Mesendoderm (in vitro differentiated cells): ENCODE data around the gene HOGA1.

Experiments used
- DNase-seq: peaks from one replicate; pipeline ENCODE4 v3.0.0; 2013
- H2AK5ac ChIP-seq: 2 replicates; pipeline ENCODE4 v1.6.1; 2013; ENCODE audit warnings: low read length, inconsistent platforms
- H2BK120ac ChIP-seq: 2 replicates; pipeline ENCODE4 v1.6.1; 2013; ENCODE audit warnings: low read depth, mild to moderate bottlenecking, low read length, moderate library complexity, mixed read lengths
- H2BK15ac ChIP-seq: replicated peaks from 2 replicates; pipeline ENCODE4 v1.6.1; 2013; ENCODE audit warnings: low read depth, mild to moderate bottlenecking, moderate library complexity
- H2BK5ac ChIP-seq: 2 replicates; pipeline ENCODE4 v1.6.1; 2013; ENCODE audit warnings: low read length, inconsistent platforms
- H3K18ac ChIP-seq: 2 replicates; pipeline ENCODE4 v1.6.1; 2013; ENCODE audit warnings: mild to moderate bottlenecking, low read length, mixed read lengths
- H3K23ac ChIP-seq: one replicate; pipeline ENCODE4 v1.6.1; 2013; ENCODE audit warnings: low read length
- H3K27ac ChIP-seq: 2 replicates; pipeline ENCODE4 v1.5.1; 2013; ENCODE audit warnings: low read depth, mild to moderate bottlenecking, inconsistent platforms, low read length, moderate library complexity
- H3K27me3 ChIP-seq: 2 replicates; pipeline ENCODE4 v1.6.1; 2013; ENCODE audit warnings: low read length, control low read depth, mild to moderate bottlenecking, inconsistent platforms; ENCODE audit not compliant: insufficient read depth, poor library complexity
- H3K36me3 ChIP-seq: 2 replicates; pipeline ENCODE4 v1.6.1; 2013; ENCODE audit warnings: low read length, inconsistent platforms; ENCODE audit not compliant: control insufficient read depth, insufficient read depth
- H3K4ac ChIP-seq: one replicate; pipeline ENCODE4 v1.6.1; 2013; ENCODE audit warnings: low read depth, mild to moderate bottlenecking, low read length, moderate library complexity
- H3K4me1 ChIP-seq: 2 replicates; pipeline ENCODE4 v1.6.1; 2013; ENCODE audit warnings: low read depth, low read length, inconsistent platforms; ENCODE audit not compliant: control insufficient read depth
- H3K4me2 ChIP-seq: 2 replicates; pipeline ENCODE4 v1.6.1; 2013; ENCODE audit warnings: low read length
- H3K4me3 ChIP-seq: 2 replicates; pipeline ENCODE4 v1.5.1; 2013; ENCODE audit warnings: mild to moderate bottlenecking, low read length
- H3K56ac ChIP-seq: one replicate; pipeline ENCODE4 v1.6.1; 2013; ENCODE audit warnings: low read length
- H3K79me1 ChIP-seq: 2 replicates; pipeline ENCODE4 v1.6.1; 2013; ENCODE audit warnings: low read length, inconsistent platforms
- H3K79me2 ChIP-seq: 2 replicates; pipeline ENCODE4 v1.6.1; 2013; ENCODE audit warnings: mild to moderate bottlenecking, low read length; ENCODE audit not compliant: control insufficient read depth, insufficient read depth
- H3K9ac ChIP-seq: 2 replicates; pipeline ENCODE4 v1.6.1; 2013; ENCODE audit warnings: low read length, inconsistent platforms
- H4K5ac ChIP-seq: one replicate; pipeline ENCODE4 v1.6.1; 2013; ENCODE audit warnings: low read length
- H4K8ac ChIP-seq: one replicate; pipeline ENCODE4 v1.6.1; 2013; ENCODE audit warnings: low read depth, mild to moderate bottlenecking, control low read depth, low read length, moderate library complexity
- WGBS: extraction: QIAGEN DNeasy Blood & Tissue Kit; methylation state at CpG from one replicate; pipeline ENCODE4 v1.1.7; 2013; ENCODE audit warnings: low lambda C conversion rate, missing lambda C conversion rate; ENCODE audit not compliant: insufficient coverage; ENCODE audit errors: extremely low coverage; 5-methylcytosine and 5-hydroxymethylcytosine counted together

Gene HOGA1

GRCh38 chr10:97585439-97585811, 1.2 kb downstream of the HOGA1 start:
- DNase-seq, result no peak
- H3K4ac ChIP-seq, result no peak overlapping the region
- no peak overlapping the region for H3K4me3 ChIP-seq
- no peaks in the 10 kb centered on the region for H3K79me2 ChIP-seq
- no peak overlapping the region for H2BK15ac ChIP-seq
- no peak overlapping the region for H3K4me2 ChIP-seq
- no CpG with 5 or more reads among the region's 5 CpGs for WGBS
- no peak overlapping the region for H3K9ac ChIP-seq
- no peaks in the 10 kb centered on the region for H3K36me3 ChIP-seq
- H2AK5ac ChIP-seq, result no peak overlapping the region
- H3K27me3 ChIP-seq, result no peaks in the 10 kb centered on the region
- H3K23ac ChIP-seq, result no peak overlapping the region
- H3K56ac ChIP-seq, result no peak overlapping the region
- H4K5ac ChIP-seq, result no peak overlapping the region
- no peaks in the 10 kb centered on the region for H3K79me1 ChIP-seq
- H4K8ac ChIP-seq, result no peak overlapping the region
- H3K4me1 ChIP-seq, result no peaks in the 10 kb centered on the region
- H3K27ac ChIP-seq, result no peak overlapping the region
- H3K18ac ChIP-seq, result no peak overlapping the region
- no peak overlapping the region for H2BK5ac ChIP-seq
- no peak overlapping the region for H2BK120ac ChIP-seq

- H3K9ac ChIP-seq, result no peak overlapping the region
These were observed 3.0 kb downstream of the HOGA1 start for GRCh38 chr10:97587183-97587582.

GRCh38 chr10:97589479-97589878, 5.3 kb downstream of the HOGA1 start, which contains the start of gene C10orf62:
Gene C10orf62 (plus strand): TSS chr10:97589721. CDS start chr10:97589898, 177 bp downstream.
- no peaks in the 10 kb centered on the region for H3K79me2 ChIP-seq
- H3K36me3 ChIP-seq, result no peaks in the 10 kb centered on the region
- no peak within 1 kb of the TSS for H3K9ac ChIP-seq
- WGBS, result no CpG with 5 or more reads among the region's 3 CpGs
- no peak within 1 kb of the TSS for H3K56ac ChIP-seq
- H2BK120ac ChIP-seq, result no peak within 1 kb of the TSS
- H4K8ac ChIP-seq, result no peak within 1 kb of the TSS
- H3K23ac ChIP-seq, result no peak within 1 kb of the TSS
- no peak within 1 kb of the TSS for H3K4me2 ChIP-seq
- no peak within 1 kb of the TSS for H3K4me3 ChIP-seq
- no peak within 1 kb of the TSS for H2BK5ac ChIP-seq
- DNase-seq, result no peak
- H3K4me1 ChIP-seq, result no peaks in the 10 kb centered on the region
- H3K18ac ChIP-seq, result no peak within 1 kb of the TSS
- no peak within 1 kb of the TSS for H2AK5ac ChIP-seq
- H3K79me1 ChIP-seq, result no peaks in the 10 kb centered on the region
- no peak within 1 kb of the TSS for H2BK15ac ChIP-seq
- no peaks in the 10 kb centered on the region for H3K27me3 ChIP-seq
- H4K5ac ChIP-seq, result no peak within 1 kb of the TSS
- no peak within 1 kb of the TSS for H3K4ac ChIP-seq
- no peak within 1 kb of the TSS for H3K27ac ChIP-seq

More at GRCh38 chr10:97587183-97587582, 3.0 kb downstream of the HOGA1 start:
- Histone ChIP-seq H3K27me3 (no peaks in the 10 kb centered on the region), H3K79me1 (no peaks in the 10 kb centered on the region), H2AK5ac (no peak overlapping the region), H3K4me1 (no peaks in the 10 kb centered on the region), H4K8ac (no peak overlapping the region), H2BK5ac (no peak overlapping the region), H3K4me3 (no peak overlapping the region), H3K79me2 (no peaks in the 10 kb centered on the region), H3K36me3 (no peaks in the 10 kb centered on the region), H3K56ac (no peak overlapping the region), H2BK120ac (no peak overlapping the region), H3K27ac (no peak overlapping the region), H3K23ac (no peak overlapping the region), H2BK15ac (no peak overlapping the region), H3K18ac (no peak overlapping the region), H3K4ac (no peak overlapping the region), H4K5ac (no peak overlapping the region), H3K4me2 (no peak overlapping the region)
- DNase-seq, result no peak
- no CpG with 5 or more reads among the region's 2 CpGs for WGBS

GRCh38 chr10:97590082-97590747, 6.0 kb downstream of the HOGA1 start:
- no peaks in the 10 kb centered on the region for H3K4me1 ChIP-seq
- H3K4me3 ChIP-seq, result no peak overlapping the region
- H4K5ac ChIP-seq, result no peak overlapping the region
- no peak overlapping the region for H2BK15ac ChIP-seq
- no peak overlapping the region for H3K23ac ChIP-seq
- no peak overlapping the region for H2AK5ac ChIP-seq
- DNase-seq, result no peak
- no peak overlapping the region for H3K4ac ChIP-seq
- no CpG with 5 or more reads among the region's 15 CpGs for WGBS
- no peak overlapping the region for H3K18ac ChIP-seq
- H3K9ac ChIP-seq, result no peak overlapping the region
- H3K36me3 ChIP-seq, result no peaks in the 10 kb centered on the region
- no peak overlapping the region for H3K56ac ChIP-seq
- no peak overlapping the region for H3K27ac ChIP-seq
- no peaks in the 10 kb centered on the region for H3K79me2 ChIP-seq
- no peaks in the 10 kb centered on the region for H3K27me3 ChIP-seq
- H2BK120ac ChIP-seq, result no peak overlapping the region
- H3K79me1 ChIP-seq, result no peaks in the 10 kb centered on the region
- no peak overlapping the region for H4K8ac ChIP-seq
- H3K4me2 ChIP-seq, result no peak overlapping the region
- no peak overlapping the region for H2BK5ac ChIP-seq

- no peak overlapping the region for H4K8ac ChIP-seq
- no peak overlapping the region for H2AK5ac ChIP-seq
- no peak overlapping the region for H4K5ac ChIP-seq
- no peaks in the 10 kb centered on the region for H3K79me2 ChIP-seq
- H3K27ac ChIP-seq, result no peak overlapping the region
- no peak overlapping the region for H3K56ac ChIP-seq
- H2BK120ac ChIP-seq, result no peak overlapping the region
- no peak overlapping the region for H3K23ac ChIP-seq
- H2BK5ac ChIP-seq, result no peak overlapping the region
- no peaks in the 10 kb centered on the region for H3K27me3 ChIP-seq
- no CpG with 5 or more reads among the region's 5 CpGs for WGBS
- no peak overlapping the region for H2BK15ac ChIP-seq
- H3K79me1 ChIP-seq, result no peaks in the 10 kb centered on the region
- DNase-seq, result no peak
- no peak overlapping the region for H3K4me3 ChIP-seq
- H3K18ac ChIP-seq, result no peak overlapping the region
- no peak overlapping the region for H3K9ac ChIP-seq
- no peaks in the 10 kb centered on the region for H3K36me3 ChIP-seq
- H3K4me1 ChIP-seq, result no peaks in the 10 kb centered on the region
- no peak overlapping the region for H3K4me2 ChIP-seq
- H3K4ac ChIP-seq, result no peak overlapping the region
These were observed 6.7 kb downstream of the HOGA1 start for GRCh38 chr10:97590748-97591495.
